ELR (cell line): ENCODE results near the gene WLS.
A peak's percentile ranks its signal among the peaks of the same experiment; 100 is the strongest.
"Not testable (repeated sequence)": the region's sequence is repeated elsewhere in the genome, so short reads cannot be mapped to it uniquely, and the experiment has no call there.

Source experiments
- DNase-seq: peaks from one replicate; pipeline ENCODE4 v3.0.0-alpha.2; 2015; ENCODE audit warnings: low read depth

The WLS gene

GRCh38 chr1:68165665-68166064 is 66.7 kb downstream of the WLS start:
- DNase-seq, result no peak

- DNase-seq, result no peak
Measured at GRCh38 chr1:68164918-68165317, 67.4 kb downstream of the WLS start.

GRCh38 chr1:68163220-68163619 is 69.1 kb downstream of the WLS start:
- DNase-seq, result no peak

GRCh38 chr1:68162761-68163160 is 69.6 kb downstream of the WLS start:
- DNase-seq, result no peak

DNA sequence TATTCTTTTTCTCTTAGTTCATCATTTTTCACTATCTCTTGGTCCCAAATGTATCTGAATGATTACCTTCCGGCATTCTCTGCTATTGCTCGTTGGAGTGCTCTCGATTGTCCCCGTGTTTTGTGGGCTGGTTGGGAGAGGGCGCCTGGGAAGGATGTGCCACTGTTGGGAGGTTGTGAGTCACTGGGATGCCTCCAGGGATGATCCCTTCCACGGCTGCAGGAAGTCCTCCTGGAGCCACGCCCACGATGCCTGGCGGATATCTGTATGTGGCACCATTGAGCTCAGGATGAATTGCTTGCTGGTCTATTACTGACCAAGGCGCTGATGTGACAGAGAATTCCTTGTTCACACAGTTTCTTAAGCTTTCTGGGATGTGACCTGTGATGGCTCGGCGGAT is 70.7 kb downstream of the WLS start:
- DNase-seq, result not testable (repeated sequence)

DNA sequence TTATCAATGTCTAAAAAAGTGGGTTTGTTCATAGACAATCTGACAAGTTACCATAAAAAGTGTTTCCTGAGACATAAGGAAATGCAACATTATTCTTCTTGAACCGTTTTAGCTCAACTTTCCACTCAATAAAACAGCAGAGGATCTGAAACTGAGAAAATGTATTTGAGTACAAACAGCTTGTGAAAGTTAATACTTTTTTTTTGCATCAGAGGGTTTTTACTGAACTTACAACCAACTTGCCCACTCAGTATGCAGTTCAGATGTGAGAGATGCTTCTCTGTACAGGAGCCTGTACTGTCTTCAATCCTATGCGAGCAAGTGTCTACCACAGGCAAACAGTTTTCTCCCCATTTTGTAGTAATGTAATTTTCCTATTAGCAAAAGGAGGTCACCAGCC is 71.4 kb downstream of the WLS start:
- not testable (repeated sequence) for DNase-seq

DNA sequence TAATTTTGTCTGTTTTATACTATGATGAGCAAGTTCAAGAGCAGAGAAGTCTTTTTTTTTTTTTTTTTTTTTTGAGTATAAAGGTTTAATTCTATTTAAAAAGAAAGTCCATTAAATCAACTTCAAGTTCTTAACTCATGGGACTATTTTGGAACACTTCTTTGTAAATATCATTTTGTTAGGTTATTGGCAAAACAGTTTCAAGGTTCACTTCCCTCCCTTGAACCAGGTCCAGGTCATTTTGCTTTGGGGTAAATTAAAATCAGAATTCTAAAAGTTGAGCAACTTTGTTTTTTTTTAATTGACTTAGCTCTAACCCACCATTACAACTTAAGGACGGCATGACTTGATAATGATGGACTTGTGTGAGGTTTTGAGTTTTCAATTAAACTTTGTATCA is 72.3 kb downstream of the WLS start:
- no peak for DNase-seq

GRCh38 chr1:68158837-68159236 is 73.5 kb downstream of the WLS start:
- DNase-seq, result no peak

- DNase-seq, result no peak
Measured at GRCh38 chr1:68157416-68157815, 74.9 kb downstream of the WLS start.

GRCh38 chr1:68151690-68152089 is 80.6 kb downstream of the WLS start:
- DNase-seq, result no peak

DNA sequence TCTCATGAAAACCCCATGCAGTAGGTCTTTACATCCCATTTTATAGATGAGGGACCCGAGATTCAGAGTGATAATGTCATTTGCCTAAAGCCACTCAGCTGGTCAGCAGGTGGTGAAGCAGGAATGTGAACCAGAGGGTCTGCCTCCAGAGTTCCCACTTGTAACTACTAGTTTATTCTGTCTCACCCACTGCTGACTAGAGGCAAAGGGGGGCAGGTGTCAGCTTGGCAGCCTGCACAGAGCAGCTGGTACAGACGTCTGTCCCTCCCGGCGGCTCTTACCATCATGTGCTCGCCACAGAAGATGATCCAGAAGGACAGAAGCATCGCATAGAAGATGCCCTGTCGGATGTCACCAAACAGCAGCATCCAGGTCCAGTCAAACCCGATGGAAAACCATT is 82.4 kb downstream of the WLS start:
- no peak for DNase-seq

GRCh38 chr1:68149110-68149798 is 83.1 kb downstream of the WLS start:
- no peak for DNase-seq

GRCh38 chr1:68148631-68149030 is 83.7 kb downstream of the WLS start:
- no peak for DNase-seq

DNA sequence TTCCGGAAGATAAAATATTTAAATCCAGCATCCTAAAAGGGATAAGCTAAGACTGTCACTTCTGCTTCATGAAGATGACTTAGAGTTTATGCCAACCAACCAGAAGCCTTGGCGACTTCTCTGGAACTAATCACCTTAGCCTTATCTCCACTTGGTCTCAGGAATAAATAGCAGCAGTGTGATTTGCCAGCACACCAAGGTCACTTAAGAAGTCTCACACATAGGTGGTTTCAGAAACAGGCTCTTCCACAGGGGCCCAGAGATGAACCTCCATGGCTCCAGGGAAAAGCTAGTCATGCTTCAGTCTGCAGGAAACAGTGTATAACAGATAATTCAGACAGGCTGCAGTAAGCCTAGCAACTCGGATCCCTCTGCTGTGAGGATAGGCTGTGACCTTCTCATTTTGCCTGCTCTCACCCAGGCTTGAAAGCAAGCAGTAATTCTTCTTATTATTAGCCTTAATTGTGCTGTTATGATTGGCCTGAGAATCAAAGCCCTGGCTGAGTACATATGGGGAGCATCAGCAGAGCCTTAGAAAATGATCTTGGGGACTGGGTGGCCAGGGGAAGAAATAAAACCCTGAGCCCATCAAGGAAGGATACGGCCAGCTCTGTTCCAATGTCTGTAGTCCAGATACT is 84.7 kb downstream of the WLS start:
- DNase-seq, result no peak

DNA sequence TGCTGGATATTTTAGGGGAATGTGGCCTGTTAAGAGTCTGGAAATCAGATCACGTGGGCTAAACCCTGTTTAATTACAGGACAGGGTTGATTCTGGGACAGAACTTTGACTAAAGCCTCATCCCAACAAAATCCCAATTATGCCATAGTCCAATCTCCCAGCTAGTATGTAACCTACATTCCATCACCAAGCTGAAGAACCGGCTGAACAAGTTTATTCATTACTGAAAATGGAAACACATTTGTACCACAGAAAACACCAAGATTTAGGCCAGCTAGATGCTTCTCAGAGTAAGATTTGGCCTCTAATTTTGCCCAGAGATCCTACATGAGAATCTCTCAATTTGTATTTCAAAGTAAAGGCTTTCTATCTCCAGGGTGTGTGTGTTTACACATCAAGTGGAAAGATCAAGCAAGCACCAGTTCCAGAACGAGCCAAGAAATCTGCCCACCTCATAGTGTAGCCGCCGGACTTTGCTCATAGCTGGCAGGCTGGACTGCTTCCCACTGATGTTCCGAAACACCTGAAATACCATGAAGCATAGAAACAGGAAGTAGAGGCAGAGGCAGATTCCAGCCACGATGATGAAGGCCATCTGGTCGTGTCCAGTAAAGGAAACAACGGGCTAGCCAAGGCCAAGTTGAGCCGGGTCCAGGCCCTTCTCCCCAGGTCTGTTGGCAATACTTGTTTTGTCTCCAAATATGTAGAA is 86.8 kb downstream of the WLS start:
- DNase-seq, result no peak

GRCh38 chr1:68144856-68145255 is 87.5 kb downstream of the WLS start:
- no peak for DNase-seq

GRCh38 chr1:68143633-68144032 is 88.7 kb downstream of the WLS start:
- DNase-seq, result no peak

- no peak for DNase-seq
Measured at GRCh38 chr1:68142461-68142860, 89.9 kb downstream of the WLS start.

- DNase-seq, result no peak
Measured at GRCh38 chr1:68142036-68142435, 90.3 kb downstream of the WLS start.

GRCh38 chr1:68141071-68142021 is 91.0 kb downstream of the WLS start:
- DNase-seq, result no peak

- peak; percentile 10 for DNase-seq
Measured at GRCh38 chr1:68140536-68140935, 91.8 kb downstream of the WLS start.

GRCh38 chr1:68136187-68136586 is 96.1 kb downstream of the WLS start:
- DNase-seq, result peak; percentile 66
